Neural progenitor cell (in vitro differentiated cells): ENCODE data around the gene EEF2KMT.
"Not testable (repeated sequence)": the region's sequence is repeated elsewhere in the genome, so short reads cannot be mapped to it uniquely, and the experiment has no call there.

Experiments
- EZH2 ChIP-seq: fragments of 200-600 bp; sonication (generic); IDR thresholded peaks from 2 replicates; pipeline ENCODE4 v1.6.1; 2017; ENCODE audit warnings: antibody characterized with exemption, mild to moderate bottlenecking, moderate library complexity
- TF ChIP-seq, protein P1 (sequence below): fragments of 200-600 bp; sonication (generic); IDR thresholded peaks from 2 replicates; pipeline ENCODE4 v1.5.1; 2017; ENCODE audit warnings: antibody characterized with exemption, mild to moderate bottlenecking

- TF ChIP-seq, protein P1, sequence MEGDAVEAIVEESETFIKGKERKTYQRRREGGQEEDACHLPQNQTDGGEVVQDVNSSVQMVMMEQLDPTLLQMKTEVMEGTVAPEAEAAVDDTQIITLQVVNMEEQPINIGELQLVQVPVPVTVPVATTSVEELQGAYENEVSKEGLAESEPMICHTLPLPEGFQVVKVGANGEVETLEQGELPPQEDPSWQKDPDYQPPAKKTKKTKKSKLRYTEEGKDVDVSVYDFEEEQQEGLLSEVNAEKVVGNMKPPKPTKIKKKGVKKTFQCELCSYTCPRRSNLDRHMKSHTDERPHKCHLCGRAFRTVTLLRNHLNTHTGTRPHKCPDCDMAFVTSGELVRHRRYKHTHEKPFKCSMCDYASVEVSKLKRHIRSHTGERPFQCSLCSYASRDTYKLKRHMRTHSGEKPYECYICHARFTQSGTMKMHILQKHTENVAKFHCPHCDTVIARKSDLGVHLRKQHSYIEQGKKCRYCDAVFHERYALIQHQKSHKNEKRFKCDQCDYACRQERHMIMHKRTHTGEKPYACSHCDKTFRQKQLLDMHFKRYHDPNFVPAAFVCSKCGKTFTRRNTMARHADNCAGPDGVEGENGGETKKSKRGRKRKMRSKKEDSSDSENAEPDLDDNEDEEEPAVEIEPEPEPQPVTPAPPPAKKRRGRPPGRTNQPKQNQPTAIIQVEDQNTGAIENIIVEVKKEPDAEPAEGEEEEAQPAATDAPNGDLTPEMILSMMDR = not testable (repeated sequence)
- TF ChIP-seq EZH2 = not testable (repeated sequence)
These were observed 5.9 kb upstream of the EEF2KMT start for GRCh38 chr16:5103296-5104032.
